Caco-2 (cell line): ENCODE data around the gene DTWD2. TPM values are rescaled to one million over a fixed set of nuclear protein-coding genes. Genes with fewer than 3 reads are reported as not detected.

ENCODE experiments used
- BruUV-seq: library from RNA; stranded (reverse); fragments of 400-500 nt; replicated peaks from 2 replicates; lab custom pipeline; 2021; lab: Mats Ljungman, UMichigan
- CTCF ChIA-PET: fragments of 300-600 bp; sonication (Branson Sonifier 250); formaldehyde crosslinking; loops from one replicate; lab custom pipeline; 2022; ENCODE audit warnings: antibody characterized with exemption; lab: Charles Lee
- POLR2A ChIA-PET: fragments of 300-600 bp; sonication (Branson Sonifier 250); formaldehyde crosslinking; loops from one replicate; lab custom pipeline; 2022; ENCODE audit warnings: antibody characterized with exemption; lab: Charles Lee
- DNase-seq, 2 experiments: peaks; one replicate each; pipeline versions ENCODE4 v3.0.0 to v3.0.0-alpha.2; 2020 to 2022
- H3K27me3 ChIP-seq: replicated peaks from 2 replicates; pipeline ENCODE4 v1.6.0; 2011; ENCODE audit warnings: low read length; ENCODE audit not compliant: control insufficient read depth, insufficient read depth
- H3K36me3 ChIP-seq: 2 replicates; pipeline ENCODE4 v1.5.1; 2011; ENCODE audit warnings: low read length; ENCODE audit not compliant: control insufficient read depth, insufficient read depth
- H3K4me1 ChIP-seq: fragments of 250-450 bp; sonication (Bioruptor Pico); 2 replicates; pipeline ENCODE4 v1.5.1; 2020; ENCODE audit warnings: mild to moderate bottlenecking
- H3K4me3 ChIP-seq: 2 replicates; pipeline ENCODE4 v1.5.1; 2011; ENCODE audit warnings: low read depth, mild to moderate bottlenecking, control low read depth, low read length
- H3K9me3 ChIP-seq: fragments of 250-450 bp; sonication (Bioruptor Pico); 2 replicates; pipeline ENCODE4 v1.5.1; 2020; ENCODE audit warnings: mild to moderate bottlenecking, moderate library complexity
- H3K27ac Mint-ChIP-seq: one replicate; pipeline ENCODE4 v1.8.0; 2022; ENCODE audit warnings: mixed read lengths; ENCODE audit not compliant: unreplicated experiment
- H3K27me3 Mint-ChIP-seq: one replicate; pipeline ENCODE4 v1.8.0; 2022; ENCODE audit warnings: mixed read lengths; ENCODE audit not compliant: insufficient read depth, unreplicated experiment
- H3K36me3 Mint-ChIP-seq: one replicate; pipeline ENCODE4 v1.8.0; 2022; ENCODE audit warnings: mild to moderate bottlenecking, mixed read lengths; ENCODE audit not compliant: insufficient read depth, unreplicated experiment
- H3K4me1 Mint-ChIP-seq: one replicate; pipeline ENCODE4 v1.8.0; 2022; ENCODE audit warnings: low read depth, mixed read lengths; ENCODE audit not compliant: unreplicated experiment
- H3K4me3 Mint-ChIP-seq: one replicate; pipeline ENCODE4 v1.8.0; 2022; ENCODE audit warnings: mild to moderate bottlenecking, moderate library complexity, mixed read lengths; ENCODE audit not compliant: unreplicated experiment
- H3K9me3 Mint-ChIP-seq: one replicate; pipeline ENCODE4 v1.8.0; 2022; ENCODE audit warnings: mixed read lengths; ENCODE audit not compliant: unreplicated experiment
- intact Hi-C: fragments of 100-400 bp; cut with micrococcal nuclease; formaldehyde crosslinking; loops from one replicate; pipeline ENCODE4 v1.10.0; 2022; ENCODE audit not compliant: unreplicated experiment
- total RNA-seq: library from RNA; stranded (reverse); gene quantifications from 2 replicates; pipeline ENCODE4 v1.2.3, GENCODE V29; 2022
- TF ChIP-seq, protein P1 (sequence below), 2 experiments: fragments of 200-600 bp in 1 of 2; IDR thresholded peaks; 1 replicate in 1 of 2; 2 replicates in 1 of 2; pipeline versions ENCODE4 v1.5.1 to v1.8.0; 2011 to 2022; ENCODE audit warnings: antibody characterized with exemption in 1 of 2, control low read depth in 1 of 2, inconsistent platforms in 1 of 2, low read depth in 1 of 2, low read length in 1 of 2, mild to moderate bottlenecking in 1 of 2, moderate library complexity in 1 of 2; ENCODE audit not compliant: insufficient read depth in 1 of 2, severe bottlenecking in 1 of 2, unreplicated experiment in 1 of 2

Gene DTWD2
- total RNA-seq, 1 experiment from 2014 or later: 5.6 TPM

GRCh38 chr5:119036101-119036762 is 47.9 kb upstream of the DTWD2 start:
- Histone ChIP-seq H3K27me3 (no peaks in the 10 kb centered on the region), H3K36me3 (no peaks in the 10 kb centered on the region), H3K4me3 (no peak overlapping the region), H3K9me3 (no peaks in the 10 kb centered on the region), H3K4me1 (no peaks in the 10 kb centered on the region)
- no TSS peak for BruUV-seq
- DNase-seq: no peak
- no peak overlapping the region for H3K4me3 Mint-ChIP-seq
- H3K4me1 Mint-ChIP-seq: no peaks in the 10 kb centered on the region
- ChIA-PET POLR2A (no interaction called here), CTCF (no interaction called here)
- no peak overlapping the region for H3K27ac Mint-ChIP-seq
- no peaks in the 10 kb centered on the region for H3K27me3 Mint-ChIP-seq
- no peaks in the 10 kb centered on the region for H3K9me3 Mint-ChIP-seq
- no peaks in the 10 kb centered on the region for H3K36me3 Mint-ChIP-seq
- intact Hi-C loops: no loop called here
- TF ChIP-seq, protein P1, sequence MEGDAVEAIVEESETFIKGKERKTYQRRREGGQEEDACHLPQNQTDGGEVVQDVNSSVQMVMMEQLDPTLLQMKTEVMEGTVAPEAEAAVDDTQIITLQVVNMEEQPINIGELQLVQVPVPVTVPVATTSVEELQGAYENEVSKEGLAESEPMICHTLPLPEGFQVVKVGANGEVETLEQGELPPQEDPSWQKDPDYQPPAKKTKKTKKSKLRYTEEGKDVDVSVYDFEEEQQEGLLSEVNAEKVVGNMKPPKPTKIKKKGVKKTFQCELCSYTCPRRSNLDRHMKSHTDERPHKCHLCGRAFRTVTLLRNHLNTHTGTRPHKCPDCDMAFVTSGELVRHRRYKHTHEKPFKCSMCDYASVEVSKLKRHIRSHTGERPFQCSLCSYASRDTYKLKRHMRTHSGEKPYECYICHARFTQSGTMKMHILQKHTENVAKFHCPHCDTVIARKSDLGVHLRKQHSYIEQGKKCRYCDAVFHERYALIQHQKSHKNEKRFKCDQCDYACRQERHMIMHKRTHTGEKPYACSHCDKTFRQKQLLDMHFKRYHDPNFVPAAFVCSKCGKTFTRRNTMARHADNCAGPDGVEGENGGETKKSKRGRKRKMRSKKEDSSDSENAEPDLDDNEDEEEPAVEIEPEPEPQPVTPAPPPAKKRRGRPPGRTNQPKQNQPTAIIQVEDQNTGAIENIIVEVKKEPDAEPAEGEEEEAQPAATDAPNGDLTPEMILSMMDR (IDR thresholded peaks at IDR 0.05; ENCODE audit: insufficient read depth in 1 of 2, low read depth in 1 of 2, low read length in 1 of 2, severe bottlenecking in 1 of 2, unreplicated experiment in 1 of 2): no peak

DNA sequence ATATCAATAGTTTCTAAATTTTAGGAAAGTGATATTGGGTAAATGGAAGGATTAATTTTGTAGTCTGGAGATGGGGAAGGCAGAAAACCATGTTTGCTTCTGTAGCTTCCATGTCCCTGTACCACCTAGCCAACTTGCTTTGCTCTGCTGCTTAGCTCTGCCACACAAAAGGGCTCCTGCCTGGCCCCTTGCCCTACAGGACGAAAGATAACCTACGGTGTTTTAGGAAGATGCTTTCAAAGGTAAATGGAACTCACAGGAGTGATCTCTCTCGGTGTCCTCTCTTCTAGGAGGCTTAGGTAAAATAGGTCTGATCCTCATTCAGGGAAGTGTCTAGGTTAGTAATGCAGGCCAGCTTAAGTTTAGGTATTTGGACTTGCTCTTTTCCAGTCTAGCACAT is 44.8 kb upstream of the DTWD2 start:
- H3K4me1 ChIP-seq: no peaks in the 10 kb centered on the region
- Mint-ChIP-seq H3K9me3 (no peaks in the 10 kb centered on the region), H3K27me3 (no peaks in the 10 kb centered on the region), H3K4me3 (no peak overlapping the region), H3K36me3 (no peaks in the 10 kb centered on the region), H3K27ac (no peak overlapping the region), H3K4me1 (no peaks in the 10 kb centered on the region)
- no TSS peak for BruUV-seq
- ChIA-PET POLR2A (no interaction called here), CTCF (no interaction called here)
- intact Hi-C loops: no loop called here
- TF ChIP-seq, protein P1 (IDR thresholded peaks at IDR 0.05; ENCODE audit: insufficient read depth in 1 of 2, low read depth in 1 of 2, low read length in 1 of 2, severe bottlenecking in 1 of 2, unreplicated experiment in 1 of 2): no peak
- no peaks in the 10 kb centered on the region for H3K36me3 ChIP-seq
- H3K27me3 ChIP-seq: no peaks in the 10 kb centered on the region
- DNase-seq: no peak
- H3K9me3 ChIP-seq: no peaks in the 10 kb centered on the region
- no peak overlapping the region for H3K4me3 ChIP-seq

- Histone ChIP-seq H3K27me3 (no peaks in the 10 kb centered on the region), H3K36me3 (no peaks in the 10 kb centered on the region), H3K4me3 (no peak overlapping the region), H3K9me3 (no peaks in the 10 kb centered on the region), H3K4me1 (no peaks in the 10 kb centered on the region)
- BruUV-seq: no TSS peak
- H3K27ac Mint-ChIP-seq: no peak overlapping the region
- H3K4me3 Mint-ChIP-seq: no peak overlapping the region
- CTCF ChIA-PET: no interaction called here
- intact Hi-C loops: no loop called here
- POLR2A ChIA-PET: no interaction called here
- H3K4me1 Mint-ChIP-seq: no peaks in the 10 kb centered on the region
- no peaks in the 10 kb centered on the region for H3K9me3 Mint-ChIP-seq
- H3K36me3 Mint-ChIP-seq: no peaks in the 10 kb centered on the region
- TF ChIP-seq, protein P1 (IDR thresholded peaks at IDR 0.05; ENCODE audit: insufficient read depth in 1 of 2, low read depth in 1 of 2, low read length in 1 of 2, severe bottlenecking in 1 of 2, unreplicated experiment in 1 of 2): no peak
- DNase-seq: no peak
- H3K27me3 Mint-ChIP-seq: no peaks in the 10 kb centered on the region
Measured at GRCh38 chr5:119032656-119033055, 44.3 kb upstream of the DTWD2 start.
